ENCODE results near the gene DUSP10.

DNA sequence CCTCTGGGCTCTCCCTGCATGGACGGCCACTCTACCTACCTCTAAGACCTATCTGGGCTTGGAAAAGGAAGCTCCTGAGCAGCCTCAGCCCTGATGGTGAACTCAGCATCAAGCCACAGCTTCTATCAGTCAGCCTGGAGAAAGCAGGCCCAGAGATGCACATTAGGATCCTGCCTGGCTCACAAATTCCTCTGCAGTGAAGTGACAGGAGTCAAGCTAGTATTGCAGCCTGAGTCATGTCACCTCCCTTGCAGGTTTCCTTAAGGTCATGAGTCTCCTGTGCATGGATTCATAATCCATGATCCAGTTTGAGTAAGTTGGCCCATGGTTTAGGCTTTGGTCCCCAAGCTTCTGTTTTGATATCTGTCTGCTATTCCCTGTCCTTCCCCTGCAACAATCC, 37.9 kb upstream of the DUSP10 start:
- TF ChIP-seq, protein P1, sequence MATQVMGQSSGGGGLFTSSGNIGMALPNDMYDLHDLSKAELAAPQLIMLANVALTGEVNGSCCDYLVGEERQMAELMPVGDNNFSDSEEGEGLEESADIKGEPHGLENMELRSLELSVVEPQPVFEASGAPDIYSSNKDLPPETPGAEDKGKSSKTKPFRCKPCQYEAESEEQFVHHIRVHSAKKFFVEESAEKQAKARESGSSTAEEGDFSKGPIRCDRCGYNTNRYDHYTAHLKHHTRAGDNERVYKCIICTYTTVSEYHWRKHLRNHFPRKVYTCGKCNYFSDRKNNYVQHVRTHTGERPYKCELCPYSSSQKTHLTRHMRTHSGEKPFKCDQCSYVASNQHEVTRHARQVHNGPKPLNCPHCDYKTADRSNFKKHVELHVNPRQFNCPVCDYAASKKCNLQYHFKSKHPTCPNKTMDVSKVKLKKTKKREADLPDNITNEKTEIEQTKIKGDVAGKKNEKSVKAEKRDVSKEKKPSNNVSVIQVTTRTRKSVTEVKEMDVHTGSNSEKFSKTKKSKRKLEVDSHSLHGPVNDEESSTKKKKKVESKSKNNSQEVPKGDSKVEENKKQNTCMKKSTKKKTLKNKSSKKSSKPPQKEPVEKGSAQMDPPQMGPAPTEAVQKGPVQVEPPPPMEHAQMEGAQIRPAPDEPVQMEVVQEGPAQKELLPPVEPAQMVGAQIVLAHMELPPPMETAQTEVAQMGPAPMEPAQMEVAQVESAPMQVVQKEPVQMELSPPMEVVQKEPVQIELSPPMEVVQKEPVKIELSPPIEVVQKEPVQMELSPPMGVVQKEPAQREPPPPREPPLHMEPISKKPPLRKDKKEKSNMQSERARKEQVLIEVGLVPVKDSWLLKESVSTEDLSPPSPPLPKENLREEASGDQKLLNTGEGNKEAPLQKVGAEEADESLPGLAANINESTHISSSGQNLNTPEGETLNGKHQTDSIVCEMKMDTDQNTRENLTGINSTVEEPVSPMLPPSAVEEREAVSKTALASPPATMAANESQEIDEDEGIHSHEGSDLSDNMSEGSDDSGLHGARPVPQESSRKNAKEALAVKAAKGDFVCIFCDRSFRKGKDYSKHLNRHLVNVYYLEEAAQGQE (IDR thresholded peaks at IDR 0.05; ENCODE audit: borderline replicate concordance), result no peak
- TF ChIP-seq EZH2 (IDR thresholded peaks at IDR 0.05; ENCODE audit: borderline replicate concordance, insufficient read depth, low read length, poor library complexity, severe bottlenecking) (no peak), POLR2AphosphoS5 (IDR thresholded peaks at IDR 0.05) (no peak), EP300 (conservative IDR thresholded peaks at IDR 0.05; ENCODE audit: poor library complexity, severe bottlenecking) (no peak), MXI1 (conservative IDR thresholded peaks at IDR 0.05; ENCODE audit: poor library complexity, severe bottlenecking) (no peak), RAD21 (conservative IDR thresholded peaks at IDR 0.05) (no peak), TAF1 (IDR thresholded peaks at IDR 0.05; ENCODE audit: low read depth) (no peak), SMC3 (conservative IDR thresholded peaks at IDR 0.05; ENCODE audit: poor library complexity) (no peak)
- TF ChIP-seq, protein P2, sequence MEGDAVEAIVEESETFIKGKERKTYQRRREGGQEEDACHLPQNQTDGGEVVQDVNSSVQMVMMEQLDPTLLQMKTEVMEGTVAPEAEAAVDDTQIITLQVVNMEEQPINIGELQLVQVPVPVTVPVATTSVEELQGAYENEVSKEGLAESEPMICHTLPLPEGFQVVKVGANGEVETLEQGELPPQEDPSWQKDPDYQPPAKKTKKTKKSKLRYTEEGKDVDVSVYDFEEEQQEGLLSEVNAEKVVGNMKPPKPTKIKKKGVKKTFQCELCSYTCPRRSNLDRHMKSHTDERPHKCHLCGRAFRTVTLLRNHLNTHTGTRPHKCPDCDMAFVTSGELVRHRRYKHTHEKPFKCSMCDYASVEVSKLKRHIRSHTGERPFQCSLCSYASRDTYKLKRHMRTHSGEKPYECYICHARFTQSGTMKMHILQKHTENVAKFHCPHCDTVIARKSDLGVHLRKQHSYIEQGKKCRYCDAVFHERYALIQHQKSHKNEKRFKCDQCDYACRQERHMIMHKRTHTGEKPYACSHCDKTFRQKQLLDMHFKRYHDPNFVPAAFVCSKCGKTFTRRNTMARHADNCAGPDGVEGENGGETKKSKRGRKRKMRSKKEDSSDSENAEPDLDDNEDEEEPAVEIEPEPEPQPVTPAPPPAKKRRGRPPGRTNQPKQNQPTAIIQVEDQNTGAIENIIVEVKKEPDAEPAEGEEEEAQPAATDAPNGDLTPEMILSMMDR (IDR thresholded peaks at IDR 0.05; ENCODE audit: poor library complexity, severe bottlenecking), result no peak
